ENCODE data around the gene UBC.

DNA sequence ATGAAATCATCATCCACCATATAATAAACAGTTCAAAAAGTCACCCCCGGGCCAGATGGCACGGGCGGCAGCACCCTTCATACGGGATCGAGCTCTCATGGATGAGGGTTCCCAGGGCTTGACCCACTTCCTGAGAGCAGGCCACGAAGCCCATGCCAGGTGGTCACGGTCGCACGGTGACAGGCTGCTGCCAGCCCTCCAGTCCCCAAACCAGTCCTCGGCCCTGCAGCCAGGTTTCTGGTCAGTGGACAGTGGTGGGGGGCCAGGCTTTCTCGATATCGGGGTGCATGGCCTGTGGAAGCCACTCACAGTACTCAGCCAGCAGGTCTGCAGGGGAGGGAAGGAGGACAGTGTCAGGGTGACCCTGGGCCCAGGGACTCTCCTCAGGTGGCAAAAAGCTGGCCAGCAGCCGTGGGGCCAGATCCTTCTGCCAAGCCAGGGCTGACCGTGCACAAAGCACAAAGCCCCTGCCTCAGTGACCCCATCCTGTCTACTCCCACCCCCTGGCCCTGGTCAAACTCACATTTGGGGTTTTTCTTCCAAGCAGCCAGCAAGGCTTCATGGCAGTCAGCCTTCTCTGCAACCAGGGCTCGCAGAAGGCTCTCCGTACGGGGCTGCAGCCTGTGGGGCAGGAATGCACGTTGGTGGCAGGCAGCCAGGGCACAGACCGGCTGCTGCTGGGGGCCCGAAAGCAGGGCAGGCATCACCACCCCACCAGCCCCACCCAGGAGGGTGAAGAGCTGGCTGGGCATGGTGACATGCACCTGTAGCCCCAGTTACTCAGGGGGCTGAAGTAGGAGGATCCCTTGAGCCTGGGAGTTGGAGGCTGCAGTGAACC, 33.3 kb upstream of the UBC start:
- no peak for TF ChIP-seq CTCF (conservative IDR thresholded peaks at IDR 0.05)
- no peak for TF ChIP-seq EZH2 (IDR thresholded peaks at IDR 0.05; ENCODE audit: low read depth)
